CD4-positive, alpha-beta T cell treated with Interleukin-4 for 1 hour (primary cell): ENCODE measurements around the gene RGS8.

ENCODE experiments used
- DNase-seq, 2 donors: peaks; one replicate each; pipeline ENCODE4 v3.0.0-alpha.2; 2020 to 2022

The RGS8 gene

GRCh38 chr1:182684116-182684828, at the start of gene RGS8:
Gene RGS8, minus strand, starts transcription at chr1:182684587. Its CDS starts 14,938 bp downstream, at chr1:182669649.
- DNase-seq = no peak

- DNase-seq = no peak
These were observed 47.6 kb upstream of the RGS8 start for GRCh38 chr1:182731852-182732575.

- no peak for DNase-seq
These were observed 42.5 kb upstream of the RGS8 start for GRCh38 chr1:182726912-182727311.

- no peak for DNase-seq
These were observed 41.2 kb upstream of the RGS8 start for GRCh38 chr1:182725259-182726255.

GRCh38 chr1:182724215-182724614, 39.8 kb upstream of the RGS8 start:
- no peak for DNase-seq

- no peak for DNase-seq
These were observed 38.8 kb upstream of the RGS8 start for GRCh38 chr1:182723200-182723599.

- no peak for DNase-seq
These were observed 37.1 kb upstream of the RGS8 start for GRCh38 chr1:182721525-182721924.

- no peak for DNase-seq
These were observed 36.1 kb upstream of the RGS8 start for GRCh38 chr1:182720463-182720862.

- DNase-seq = no peak
These were observed 35.2 kb upstream of the RGS8 start for GRCh38 chr1:182719553-182719952.

GRCh38 chr1:182718311-182718710, 33.9 kb upstream of the RGS8 start:
- DNase-seq = no peak

GRCh38 chr1:182716740-182717720, 32.6 kb upstream of the RGS8 start:
- DNase-seq = no peak

GRCh38 chr1:182715531-182715930, 31.1 kb upstream of the RGS8 start:
- no peak for DNase-seq

GRCh38 chr1:182714546-182714945, 30.2 kb upstream of the RGS8 start:
- no peak for DNase-seq

- DNase-seq = no peak
These were observed 29.6 kb upstream of the RGS8 start for GRCh38 chr1:182713939-182714338.

GRCh38 chr1:182713492-182713891, 29.1 kb upstream of the RGS8 start:
- no peak for DNase-seq

- DNase-seq = no peak
These were observed 25.5 kb upstream of the RGS8 start for GRCh38 chr1:182709855-182710254.

- no peak for DNase-seq
These were observed 24.9 kb upstream of the RGS8 start for GRCh38 chr1:182709225-182709764.

- DNase-seq = no peak
These were observed 22.7 kb upstream of the RGS8 start for GRCh38 chr1:182707122-182707521.

- DNase-seq = no peak
These were observed 20.3 kb upstream of the RGS8 start for GRCh38 chr1:182704677-182705076.

- no peak for DNase-seq
These were observed 19.2 kb upstream of the RGS8 start for GRCh38 chr1:182703539-182703938.

- DNase-seq = no peak
These were observed 18.6 kb upstream of the RGS8 start for GRCh38 chr1:182702826-182703524.
